Endodermal cell (in vitro differentiated cells): ENCODE results near the gene TANC2. TPM values are rescaled to one million over a fixed set of nuclear protein-coding genes. Genes with fewer than 3 reads are reported as not detected.

Experiments
- DNase-seq: peaks from one replicate; pipeline ENCODE4 v3.0.0-alpha.2; 2017
- H3K27ac ChIP-seq: 2 replicates; pipeline ENCODE4 v1.5.1; 2013; ENCODE audit warnings: mild to moderate bottlenecking, low read depth, low read length, moderate library complexity
- H3K27me3 ChIP-seq: 2 replicates; pipeline ENCODE4 v1.6.1; 2013; ENCODE audit warnings: mild to moderate bottlenecking, low read length, moderate library complexity; ENCODE audit not compliant: insufficient read depth, control insufficient read depth, poor library complexity, severe bottlenecking
- H3K36me3 ChIP-seq: 2 replicates; pipeline ENCODE4 v1.7.0; 2013; ENCODE audit warnings: mild to moderate bottlenecking, low read length, moderate library complexity; ENCODE audit not compliant: control insufficient read depth, insufficient read depth
- H3K4me1 ChIP-seq: one replicate; pipeline ENCODE4 v1.7.0; 2013; ENCODE audit warnings: low read length; ENCODE audit not compliant: control insufficient read depth, insufficient read depth
- H3K4me3 ChIP-seq: 2 replicates; pipeline ENCODE4 v1.5.1; 2013; ENCODE audit warnings: mild to moderate bottlenecking, low read length, moderate library complexity
- H3K9ac ChIP-seq: 2 replicates; pipeline ENCODE4 v1.6.1; 2013; ENCODE audit warnings: mild to moderate bottlenecking, low read length, moderate library complexity; ENCODE audit not compliant: poor library complexity, severe bottlenecking; ENCODE audit errors: extremely low read depth
- H3K9me3 ChIP-seq: 2 replicates; pipeline ENCODE4 v1.6.1; 2013; ENCODE audit warnings: mild to moderate bottlenecking, low read length, moderate library complexity; ENCODE audit not compliant: control insufficient read depth
- H3K27ac Mint-ChIP-seq: 2 replicates; pipeline ENCODE4 v1.8.0; 2020; ENCODE audit warnings: mixed read lengths
- H3K27me3 Mint-ChIP-seq: 2 replicates; pipeline ENCODE4 v1.8.0; 2021; ENCODE audit warnings: mild to moderate bottlenecking, mixed read lengths; ENCODE audit not compliant: insufficient read depth
- H3K36me3 Mint-ChIP-seq: 2 replicates; pipeline ENCODE4 v1.8.0; 2020; ENCODE audit warnings: low read depth, mixed read lengths
- H3K4me1 Mint-ChIP-seq: 2 replicates; pipeline ENCODE4 v1.8.0; 2020; ENCODE audit warnings: mixed read lengths
- H3K4me3 Mint-ChIP-seq: 2 replicates; pipeline ENCODE4 v1.8.0; 2020; ENCODE audit warnings: mild to moderate bottlenecking, moderate library complexity, mixed read lengths
- H3K9me3 Mint-ChIP-seq: 2 replicates; pipeline ENCODE4 v1.8.0; 2020; ENCODE audit warnings: mild to moderate bottlenecking, mixed read lengths
- WGBS, 2 experiments: methylation state at CpG; one replicate each; pipeline versions ENCODE4 v1.1.5 to v1.1.7; 2013; ENCODE audit warnings: missing lambda C conversion rate in 2 of 2, mixed read lengths in 1 of 2; ENCODE audit not compliant: insufficient coverage in 1 of 2, insufficient read length in 1 of 2; 5-methylcytosine and 5-hydroxymethylcytosine counted together
- microRNA-seq: library from miRNA; unstranded; fragments of <30 nt; microRNA quantifications from one replicate; pipeline ENCODE4 v1.2.0, GENCODE V29; 2020; ENCODE audit warnings: borderline microRNAs expressed
- total RNA-seq, 2 donors: library from RNA; stranded (reverse); fragmentation: NEBNext Ultra II Directional in 1 of 2; extraction: Animal tissue kit (Norgen Biotek cat#: 25700) in 1 of 2; gene quantifications; 2 replicates in 1 of 2; 3 replicates in 1 of 2; pipeline ENCODE4 v1.2.1, GENCODE V29; 2021
- TF ChIP-seq, protein P1 (sequence below): fragments of 200-600 bp; sonication (generic); conservative IDR thresholded peaks from 2 replicates; pipeline ENCODE4 v1.5.0; 2021; ENCODE audit warnings: antibody characterized with exemption, mild to moderate bottlenecking

The TANC2 gene
- total RNA-seq, 2 donors from 2014 or later: 16.7 to 22.9 TPM

DNA sequence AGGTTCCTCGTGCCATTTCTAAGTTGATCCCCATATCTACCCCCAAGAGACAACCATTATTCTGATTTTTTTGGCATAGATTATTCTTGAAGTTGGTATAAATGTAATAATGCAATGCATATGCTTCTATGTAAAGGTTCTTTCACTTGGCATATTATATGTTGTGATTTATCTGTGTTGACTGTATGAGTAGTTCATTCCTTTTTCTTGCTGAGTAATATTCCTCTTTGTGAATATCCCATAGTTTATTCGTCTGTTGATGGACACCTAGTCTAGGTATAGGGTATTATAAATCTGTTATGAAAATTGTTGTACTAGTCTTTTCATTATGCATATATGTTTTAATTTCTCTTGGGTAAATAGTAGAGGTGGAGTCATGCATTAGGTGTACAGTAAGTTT lies 36.6 kb downstream of the TANC2 start:
- no peak overlapping the region for H3K4me3 Mint-ChIP-seq
- no peak for DNase-seq
- H3K27ac Mint-ChIP-seq: no peak overlapping the region
- no peaks in the 10 kb centered on the region for H3K36me3 Mint-ChIP-seq
- no peaks in the 10 kb centered on the region for H3K27me3 ChIP-seq
- no peaks in the 10 kb centered on the region for H3K9me3 Mint-ChIP-seq
- no peak overlapping the region for H3K4me3 ChIP-seq
- H3K36me3 ChIP-seq: no peaks in the 10 kb centered on the region
- no peak overlapping the region for H3K9ac ChIP-seq
- peaks cover 5% of the 10 kb centered on the region for H3K4me1 Mint-ChIP-seq
- H3K27me3 Mint-ChIP-seq: no peaks in the 10 kb centered on the region
- no peaks in the 10 kb centered on the region for H3K9me3 ChIP-seq
- TF ChIP-seq, protein P1, sequence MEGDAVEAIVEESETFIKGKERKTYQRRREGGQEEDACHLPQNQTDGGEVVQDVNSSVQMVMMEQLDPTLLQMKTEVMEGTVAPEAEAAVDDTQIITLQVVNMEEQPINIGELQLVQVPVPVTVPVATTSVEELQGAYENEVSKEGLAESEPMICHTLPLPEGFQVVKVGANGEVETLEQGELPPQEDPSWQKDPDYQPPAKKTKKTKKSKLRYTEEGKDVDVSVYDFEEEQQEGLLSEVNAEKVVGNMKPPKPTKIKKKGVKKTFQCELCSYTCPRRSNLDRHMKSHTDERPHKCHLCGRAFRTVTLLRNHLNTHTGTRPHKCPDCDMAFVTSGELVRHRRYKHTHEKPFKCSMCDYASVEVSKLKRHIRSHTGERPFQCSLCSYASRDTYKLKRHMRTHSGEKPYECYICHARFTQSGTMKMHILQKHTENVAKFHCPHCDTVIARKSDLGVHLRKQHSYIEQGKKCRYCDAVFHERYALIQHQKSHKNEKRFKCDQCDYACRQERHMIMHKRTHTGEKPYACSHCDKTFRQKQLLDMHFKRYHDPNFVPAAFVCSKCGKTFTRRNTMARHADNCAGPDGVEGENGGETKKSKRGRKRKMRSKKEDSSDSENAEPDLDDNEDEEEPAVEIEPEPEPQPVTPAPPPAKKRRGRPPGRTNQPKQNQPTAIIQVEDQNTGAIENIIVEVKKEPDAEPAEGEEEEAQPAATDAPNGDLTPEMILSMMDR: no peak
- no peaks in the 10 kb centered on the region for H3K4me1 ChIP-seq
- H3K27ac ChIP-seq: no peak overlapping the region
- WGBS, 2 experiments: 100% methylated on average over 1 of the region's 2 CpGs

DNA sequence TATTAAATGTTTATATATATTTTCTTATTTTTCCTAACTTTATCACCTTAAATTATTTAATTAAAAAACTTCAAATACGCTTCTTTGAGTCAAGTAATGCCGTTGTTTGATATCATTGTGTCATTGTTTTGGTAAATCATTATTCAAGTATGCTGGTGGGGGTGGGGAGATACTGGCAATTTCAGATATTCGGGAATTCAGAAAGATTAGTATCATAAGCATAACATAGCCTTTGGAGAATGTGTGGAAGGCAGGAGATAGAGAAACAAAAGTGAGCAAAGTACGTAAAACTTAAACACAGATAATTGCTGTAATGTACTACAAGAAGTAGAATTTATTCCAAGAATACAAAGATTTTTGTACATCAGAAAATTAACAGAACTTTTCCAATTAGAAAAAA lies 49.8 kb downstream of the TANC2 start:
- Histone ChIP-seq H3K9ac (no peak overlapping the region), H3K36me3 (no peaks in the 10 kb centered on the region), H3K27me3 (no peaks in the 10 kb centered on the region), H3K4me3 (no peak overlapping the region), H3K27ac (no peak overlapping the region), H3K4me1 (no peaks in the 10 kb centered on the region), H3K9me3 (no peaks in the 10 kb centered on the region)
- peaks cover 4% of the 10 kb centered on the region for H3K9me3 Mint-ChIP-seq
- H3K4me1 Mint-ChIP-seq: peaks cover 1% of the 10 kb centered on the region
- no peak for DNase-seq
- peaks cover 2% of the 10 kb centered on the region for H3K36me3 Mint-ChIP-seq
- no peak overlapping the region for H3K27ac Mint-ChIP-seq
- WGBS, 2 experiments: 90% methylated on average over 3 of the region's 4 CpGs; no CpG with 5 or more reads in 1 of the 2 experiments
- TF ChIP-seq, protein P1: no peak
- H3K4me3 Mint-ChIP-seq: no peak overlapping the region
- H3K27me3 Mint-ChIP-seq: no peaks in the 10 kb centered on the region

Small RNA genes lying within 50 kb of the gene (microRNA-seq; reads per million reads assigned to microRNA genes)
- gene MIR633: not detected

Other genes with a start within 250 kb of the TANC2 start
- 1 to 10 TPM in 1 of 2 donors, under 1 TPM in 1; 0.57 to 1.7 TPM for gene MARCHF10, start 157.9 kb upstream of the TANC2 start, total RNA-seq